Keratinocyte (primary cell): ENCODE results near the gene FLYWCH1. TPM values are rescaled to one million over a fixed set of nuclear protein-coding genes. Genes with fewer than 3 reads are reported as not detected.
"Not testable (repeated sequence)": the region's sequence is repeated elsewhere in the genome, so short reads cannot be mapped to it uniquely, and the experiment has no call there.

Source experiments
- DNase-seq: peaks from one replicate; pipeline ENCODE4 v3.0.0-alpha.2; 2011; ENCODE audit warnings: low read depth, missing footprints, low spot score
- FAIRE-seq: peaks from 2 replicates; lab custom pipeline; 2011; peaks lifted over from hg19 to GRCh38; lab: Jason Lieb, UNC
- H2AFZ ChIP-seq: 2 replicates; pipeline ENCODE4 v1.6.0; 2012; ENCODE audit warnings: low read length, control low read depth, inconsistent platforms; ENCODE audit not compliant: control insufficient read depth
- H3K27ac ChIP-seq: 2 replicates; pipeline ENCODE4 v1.5.1; 2011; ENCODE audit warnings: low read length; ENCODE audit not compliant: control insufficient read depth, insufficient read depth
- H3K27me3 ChIP-seq: 3 replicates; pipeline ENCODE4 v1.6.0; 2011; ENCODE audit warnings: low read length; ENCODE audit not compliant: control insufficient read depth, insufficient read depth; ENCODE audit errors: extremely low read depth
- H3K36me3 ChIP-seq, 2 experiments: 2 replicates in 1 of 2; 3 replicates in 1 of 2; pipeline ENCODE4 v1.5.1; 2011; ENCODE audit warnings: low read length in 2 of 2, mild to moderate bottlenecking in 1 of 2; ENCODE audit not compliant: control insufficient read depth in 2 of 2, insufficient read depth in 2 of 2; ENCODE audit errors: extremely low read depth in 1 of 2
- H3K4me1 ChIP-seq: 3 replicates; pipeline ENCODE4 v1.5.1; 2011; ENCODE audit warnings: low read length; ENCODE audit not compliant: control insufficient read depth, insufficient read depth; ENCODE audit errors: extremely low read depth
- H3K4me2 ChIP-seq: 3 replicates; pipeline ENCODE4 v1.6.0; 2011; ENCODE audit warnings: low read depth, low read length; ENCODE audit not compliant: control insufficient read depth, insufficient read depth; ENCODE audit errors: extremely low read depth
- H3K4me3 ChIP-seq, 3 experiments: fragments of 200-600 bp in 1 of 3; sonication (generic) in 1 of 3; 2 replicates in 2 of 3; 3 replicates in 1 of 3; pipeline ENCODE4 v1.5.1; 2011 to 2016; ENCODE audit warnings: low read length in 3 of 3, mild to moderate bottlenecking in 3 of 3, control low read depth in 2 of 3, inconsistent platforms in 1 of 3, low read depth in 1 of 3, mixed read lengths in 1 of 3, mixed run types in 1 of 3, moderate library complexity in 1 of 3; ENCODE audit not compliant: control insufficient read depth in 2 of 3, insufficient read depth in 2 of 3; ENCODE audit errors: extremely low read depth in 1 of 3
- H3K79me2 ChIP-seq: 2 replicates; pipeline ENCODE4 v1.6.0; 2012; ENCODE audit warnings: low read length; ENCODE audit not compliant: control insufficient read depth, insufficient read depth
- H3K9ac ChIP-seq: 3 replicates; pipeline ENCODE4 v1.6.0; 2011; ENCODE audit warnings: low read length; ENCODE audit not compliant: control insufficient read depth, insufficient read depth; ENCODE audit errors: extremely low read depth
- H3K9me1 ChIP-seq: 3 replicates; pipeline ENCODE4 v1.6.0; 2011; ENCODE audit warnings: low read length; ENCODE audit not compliant: control insufficient read depth, insufficient read depth; ENCODE audit errors: extremely low read depth
- H3K9me3 ChIP-seq: 2 replicates; pipeline ENCODE4 v1.5.1; 2012; ENCODE audit warnings: low read depth, low read length; ENCODE audit not compliant: control insufficient read depth
- H4K20me1 ChIP-seq: 3 replicates; pipeline ENCODE4 v1.6.0; 2011; ENCODE audit warnings: low read length; ENCODE audit not compliant: control insufficient read depth, insufficient read depth; ENCODE audit errors: extremely low read depth
- CTCF ChIP-seq, 3 experiments: IDR thresholded peaks in 1 of 3; conservative IDR thresholded peaks in 1 of 3; optimal IDR thresholded peaks in 1 of 3; 2 replicates in 2 of 3; 3 replicates in 1 of 3; pipeline versions ENCODE3 to v1.5.1; 2011; ENCODE audit warnings: low read length in 3 of 3, mild to moderate bottlenecking in 3 of 3, moderate library complexity in 2 of 3, control low read depth in 1 of 3, inconsistent platforms in 1 of 3; ENCODE audit not compliant: insufficient read depth in 2 of 3; ENCODE audit errors: extremely low read depth in 1 of 3
- EZH2 ChIP-seq: IDR thresholded peaks from one replicate; pipeline ENCODE4 v1.6.1; 2012; ENCODE audit warnings: inconsistent platforms, mild to moderate bottlenecking, low read length, moderate library complexity
- dilution Hi-C: fragments of 300-500 bp; cut with MboI; formaldehyde crosslinking; loops from one replicate; pipeline ENCODE4 v1.7.0; 2020; ENCODE audit warnings: low sequenced_read_pairs; ENCODE audit not compliant: extremely low pct_ligation_motif_present
- polyA plus RNA-seq, 5 experiments: library from polyadenylated mRNA; depleted of rRNA in 3 of 5; stranded (reverse) in 3 of 5; stranded (forward) in 1 of 5; unstranded in 1 of 5; fragments of >200 nt; gene quantifications; 1 replicate in 1 of 5; 2 replicates in 3 of 5; 3 replicates in 1 of 5; pipeline versions ENCODE4 v1.2.1 to v1.2.3, GENCODE V29; 2011 to 2012; ENCODE audit warnings: missing spikeins in 2 of 5, low read depth in 1 of 5, low replicate concordance in 1 of 5

Gene FLYWCH1
- polyA plus RNA-seq, 1 donor (not counting 4 experiments of a cell fraction or from before 2014, with no cell fraction given): 16.2 TPM

GRCh38 chr16:2939968-2940367 is 28.2 kb downstream of the FLYWCH1 start:
- no peaks in the 10 kb centered on the region for H3K9me3 ChIP-seq
- H3K4me1 ChIP-seq: no peaks in the 10 kb centered on the region
- no peaks in the 10 kb centered on the region for H3K9me1 ChIP-seq
- H3K27me3 ChIP-seq: no peaks in the 10 kb centered on the region
- no peak overlapping the region for H2AFZ ChIP-seq
- H3K27ac ChIP-seq: no peak overlapping the region
- H3K9ac ChIP-seq: no peak overlapping the region
- dilution Hi-C loops: no loop called here
- no peaks in the 10 kb centered on the region for H3K79me2 ChIP-seq
- no peak for TF ChIP-seq CTCF (optimal IDR thresholded peaks at IDR 0.05 in 1 of 3, IDR thresholded peaks at IDR 0.05 in 1 of 3, conservative IDR thresholded peaks at IDR 0.05 in 1 of 3; ENCODE audit: extremely low read depth in 1 of 3, insufficient read depth in 2 of 3, low read length in 3 of 3)
- no peak for TF ChIP-seq EZH2
- no peak for DNase-seq
- H4K20me1 ChIP-seq: no peaks in the 10 kb centered on the region
- H3K4me2 ChIP-seq: no peak overlapping the region
- H3K4me3 ChIP-seq: no peak overlapping the region
- H3K36me3 ChIP-seq: peaks cover 20 to 33% of the 10 kb centered on the region in 2 experiments
- FAIRE-seq: no peak

- H3K4me3 ChIP-seq: no peak overlapping the region
- peaks cover 15 to 24% of the 10 kb centered on the region in 2 experiments for H3K36me3 ChIP-seq
- H3K4me1 ChIP-seq: no peaks in the 10 kb centered on the region
- TF ChIP-seq CTCF (optimal IDR thresholded peaks at IDR 0.05 in 1 of 3, IDR thresholded peaks at IDR 0.05 in 1 of 3, conservative IDR thresholded peaks at IDR 0.05 in 1 of 3; ENCODE audit: extremely low read depth in 1 of 3, insufficient read depth in 2 of 3, low read length in 3 of 3): no peak
- TF ChIP-seq EZH2: no peak
- FAIRE-seq: no peak
- H4K20me1 ChIP-seq: no peaks in the 10 kb centered on the region
- no peaks in the 10 kb centered on the region for H3K27me3 ChIP-seq
- H3K9ac ChIP-seq: no peak overlapping the region
- H3K9me3 ChIP-seq: no peaks in the 10 kb centered on the region
- DNase-seq: no peak
- H3K4me2 ChIP-seq: no peak overlapping the region
- no peaks in the 10 kb centered on the region for H3K9me1 ChIP-seq
- dilution Hi-C loops: no loop called here
- H2AFZ ChIP-seq: no peak overlapping the region
- no peak overlapping the region for H3K27ac ChIP-seq
- H3K79me2 ChIP-seq: no peaks in the 10 kb centered on the region
Measured at GRCh38 chr16:2942045-2942444, 30.3 kb downstream of the FLYWCH1 start.

GRCh38 chr16:2943716-2944115 is 32.0 kb downstream of the FLYWCH1 start:
- H3K9me3 ChIP-seq, H3K9me1 ChIP-seq, FAIRE-seq, H3K27me3 ChIP-seq, H3K4me3 ChIP-seq, H2AFZ ChIP-seq, dilution Hi-C loops, H3K4me2 ChIP-seq, H3K4me1 ChIP-seq, DNase-seq, H3K79me2 ChIP-seq, H3K27ac ChIP-seq, H3K9ac ChIP-seq, H4K20me1 ChIP-seq: not testable (repeated sequence)
- H3K36me3 ChIP-seq: peaks cover 8 to 18% of the 10 kb centered on the region in 2 experiments
